LNCAP (cell line): ENCODE measurements around the gene ASB18.

ENCODE experiments used
- TF ChIP-seq, protein P1 (sequence below): fragments of 450-650 bp; IDR thresholded peaks from 2 replicates; pipeline ENCODE4 v1.5.1; 2017; ENCODE audit warnings: mild to moderate bottlenecking

ASB18 gene

DNA sequence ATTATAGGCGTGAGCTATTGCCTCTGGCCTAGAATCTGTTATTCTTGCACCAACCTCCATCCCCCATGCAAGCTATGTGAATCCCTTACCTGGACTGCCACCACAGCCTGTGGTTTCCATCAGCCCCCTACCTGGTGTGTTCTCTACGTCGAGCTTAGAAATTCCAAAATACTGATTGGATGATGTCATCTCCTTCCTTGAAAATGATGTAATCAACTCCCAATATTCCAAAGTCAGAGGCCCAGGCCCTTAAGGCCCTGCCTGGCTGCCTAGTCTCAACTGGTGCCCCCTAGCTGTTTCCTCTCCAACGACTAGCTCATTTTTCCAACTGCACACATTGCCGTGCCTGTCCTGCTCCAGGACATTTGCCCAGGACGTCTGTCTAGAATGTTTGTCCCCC, 54.7 kb downstream of the ASB18 start:
- TF ChIP-seq, protein P1, sequence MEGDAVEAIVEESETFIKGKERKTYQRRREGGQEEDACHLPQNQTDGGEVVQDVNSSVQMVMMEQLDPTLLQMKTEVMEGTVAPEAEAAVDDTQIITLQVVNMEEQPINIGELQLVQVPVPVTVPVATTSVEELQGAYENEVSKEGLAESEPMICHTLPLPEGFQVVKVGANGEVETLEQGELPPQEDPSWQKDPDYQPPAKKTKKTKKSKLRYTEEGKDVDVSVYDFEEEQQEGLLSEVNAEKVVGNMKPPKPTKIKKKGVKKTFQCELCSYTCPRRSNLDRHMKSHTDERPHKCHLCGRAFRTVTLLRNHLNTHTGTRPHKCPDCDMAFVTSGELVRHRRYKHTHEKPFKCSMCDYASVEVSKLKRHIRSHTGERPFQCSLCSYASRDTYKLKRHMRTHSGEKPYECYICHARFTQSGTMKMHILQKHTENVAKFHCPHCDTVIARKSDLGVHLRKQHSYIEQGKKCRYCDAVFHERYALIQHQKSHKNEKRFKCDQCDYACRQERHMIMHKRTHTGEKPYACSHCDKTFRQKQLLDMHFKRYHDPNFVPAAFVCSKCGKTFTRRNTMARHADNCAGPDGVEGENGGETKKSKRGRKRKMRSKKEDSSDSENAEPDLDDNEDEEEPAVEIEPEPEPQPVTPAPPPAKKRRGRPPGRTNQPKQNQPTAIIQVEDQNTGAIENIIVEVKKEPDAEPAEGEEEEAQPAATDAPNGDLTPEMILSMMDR, result no peak

DNA sequence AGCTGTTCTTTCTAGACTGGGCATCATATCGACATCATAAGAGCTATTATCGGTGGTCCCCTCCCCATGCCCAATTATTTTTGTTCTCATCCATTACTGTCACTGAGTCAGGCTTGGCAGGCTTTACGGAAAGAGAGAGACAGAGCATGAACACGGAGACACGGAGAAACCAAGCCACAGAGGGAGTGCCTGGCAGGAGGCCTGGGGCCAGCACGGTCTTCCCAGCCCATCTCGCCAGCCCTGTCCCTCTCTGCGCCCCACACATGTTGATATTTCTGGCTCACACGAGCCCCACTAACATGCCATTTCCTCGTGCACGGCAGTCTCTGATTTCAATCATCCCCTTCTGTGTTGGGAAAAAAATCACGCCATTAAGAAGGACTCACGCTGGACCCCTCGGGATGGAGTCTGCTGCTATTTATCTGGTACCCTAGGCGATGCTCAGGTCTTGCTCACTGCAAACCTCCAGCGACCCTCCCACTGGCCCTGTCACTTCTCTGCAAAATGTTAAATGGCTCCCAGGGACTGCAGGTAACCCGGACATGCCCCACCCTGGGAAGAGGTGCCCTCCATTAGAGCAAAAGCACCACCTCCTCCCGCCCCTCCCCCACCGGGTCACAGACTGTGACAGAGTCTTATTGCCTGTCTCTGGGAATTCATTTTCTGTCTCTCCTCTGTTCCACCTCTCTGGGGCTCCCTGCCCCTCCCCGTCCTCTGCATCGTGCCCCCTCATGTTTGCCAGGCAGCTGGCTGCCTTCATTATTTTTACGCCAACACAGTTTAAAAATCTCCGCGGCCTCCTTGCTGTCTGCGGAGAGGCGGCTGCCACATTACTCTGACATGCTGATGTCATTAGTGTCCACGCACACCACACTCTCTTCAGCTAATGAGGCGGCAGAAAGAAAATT, 55.9 kb downstream of the ASB18 start:
- TF ChIP-seq, protein P1, result no peak

DNA sequence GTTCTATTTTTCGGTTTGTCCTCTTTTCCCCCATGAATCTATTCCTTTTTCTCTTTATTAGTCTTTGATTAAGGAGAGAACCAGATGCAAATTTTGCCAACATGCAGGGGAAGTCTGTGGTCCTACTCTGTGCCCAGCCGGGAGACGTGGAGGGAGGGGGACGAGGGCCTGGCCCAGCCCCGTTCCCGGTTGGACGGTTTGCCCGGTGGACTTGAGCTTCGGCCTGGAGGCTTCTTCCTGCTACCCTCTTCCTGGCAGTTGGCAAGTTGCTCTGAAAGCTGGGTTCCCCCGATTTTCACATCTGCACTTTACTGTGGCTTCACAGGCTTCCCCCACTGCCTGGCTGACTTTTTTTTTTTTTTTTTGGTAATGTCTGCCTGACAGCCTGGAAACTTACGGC, 56.7 kb downstream of the ASB18 start:
- TF ChIP-seq, protein P1, result no peak

DNA sequence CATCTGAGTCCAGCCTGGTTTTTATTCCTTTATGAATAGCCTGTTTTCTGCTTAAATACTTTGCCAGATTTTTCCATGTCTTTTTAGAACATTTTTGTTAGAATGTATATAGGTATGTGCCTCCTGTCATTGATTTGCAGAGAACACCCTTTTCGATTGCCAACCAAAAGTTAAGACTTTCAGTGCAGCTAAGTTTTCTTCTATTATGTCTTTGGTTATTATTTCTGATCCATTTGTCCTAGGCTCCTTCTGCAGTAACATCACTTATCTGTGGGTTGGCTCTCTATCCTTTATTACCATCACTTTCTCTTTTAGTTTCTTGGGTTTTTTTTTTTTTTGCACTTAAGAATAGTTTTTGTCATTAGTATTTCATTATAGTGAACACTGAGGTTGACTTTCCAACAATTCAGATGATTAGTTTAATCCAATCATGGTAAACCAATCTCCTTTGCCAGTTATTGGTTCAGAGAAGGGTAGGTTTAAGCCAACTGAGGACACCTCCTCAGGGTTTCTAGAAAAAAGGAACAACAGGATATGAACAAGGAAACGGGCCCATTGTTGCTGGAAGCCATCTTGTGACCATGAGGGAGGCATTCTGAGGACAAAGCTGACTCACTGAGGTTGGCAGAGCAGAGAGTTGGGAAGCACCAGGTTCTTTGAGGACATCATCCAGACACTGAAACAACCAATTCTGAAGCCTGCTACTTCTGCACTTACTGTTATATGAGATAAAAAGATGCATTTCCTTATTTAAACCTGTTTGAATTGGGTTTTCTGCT, 58.1 kb downstream of the ASB18 start:
- TF ChIP-seq, protein P1, result no peak

DNA sequence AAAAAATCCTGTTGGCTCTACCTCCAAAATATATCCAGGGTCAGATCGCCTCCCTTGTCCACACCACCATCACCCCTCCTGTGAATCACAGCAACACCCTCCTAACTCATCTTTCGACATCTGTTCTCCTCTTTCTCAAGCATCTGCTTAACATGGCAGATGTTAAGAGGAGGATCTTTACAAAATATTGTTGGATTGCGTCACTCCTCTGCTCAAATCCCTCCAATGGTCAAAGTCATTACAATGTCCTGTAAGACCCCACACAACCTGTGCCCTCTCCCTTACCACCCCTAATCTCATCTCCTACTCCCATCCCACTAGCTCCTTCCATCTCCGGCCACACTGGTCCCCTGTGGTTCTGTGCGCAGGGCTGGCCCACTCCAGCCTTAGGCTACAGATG, 59.3 kb downstream of the ASB18 start:
- TF ChIP-seq, protein P1, result no peak

DNA sequence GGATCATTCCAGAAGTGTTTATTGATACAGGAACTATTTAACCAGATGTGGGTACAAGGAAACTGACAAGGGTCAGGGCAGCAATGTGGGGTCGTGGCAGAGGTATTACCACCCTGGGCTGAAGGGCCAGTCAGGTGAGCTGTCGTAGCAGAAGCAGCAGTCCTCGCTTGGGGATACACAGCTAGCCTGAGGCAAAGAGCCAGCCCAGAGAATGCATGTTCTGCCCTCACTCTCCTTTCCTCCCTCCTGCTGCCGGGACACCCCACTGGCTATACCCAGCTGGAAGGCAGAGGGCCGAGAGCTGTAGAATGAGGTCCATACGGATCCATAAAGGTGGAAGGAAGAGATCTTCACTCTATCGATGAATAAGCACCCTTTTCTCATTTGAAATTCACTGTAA, 63.8 kb downstream of the ASB18 start:
- TF ChIP-seq, protein P1, result no peak

DNA sequence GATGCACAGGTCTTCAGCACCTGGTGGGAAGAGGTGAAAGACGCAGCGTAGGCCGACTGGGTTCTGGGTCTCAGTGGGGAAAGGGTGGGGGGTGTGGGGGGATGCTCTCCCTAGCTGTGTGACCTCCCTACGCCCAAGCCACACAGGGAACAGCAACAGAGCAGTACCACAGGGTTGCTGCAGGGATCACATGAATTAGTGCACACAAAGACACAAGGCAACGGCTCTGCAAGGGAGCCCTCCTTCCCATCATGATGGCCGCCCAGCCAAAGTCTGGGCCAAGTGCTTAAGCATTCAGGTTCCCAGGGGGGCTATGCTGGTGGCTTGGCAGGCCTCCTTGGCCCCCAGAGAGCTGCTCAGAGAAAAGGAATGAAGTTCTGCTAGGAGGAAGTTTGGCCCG, 67.8 kb downstream of the ASB18 start:
- TF ChIP-seq, protein P1, result no peak
